GM15510 (cell line): ENCODE results near the gene GET4.

Experiments used
- POLR2A ChIP-seq: IDR thresholded peaks from 3 replicates; pipeline ENCODE4 v1.6.1; 2011; ENCODE audit warnings: borderline replicate concordance; ENCODE audit not compliant: insufficient read length; ENCODE audit errors: extremely low read depth

GET4 gene

GRCh38 chr7:876077-876971 lies at the start of gene GET4:
Gene GET4, plus strand, starts transcription at chr7:876554. Its CDS starts 92 bp downstream, at chr7:876646.
- peak; percentile 64 for TF ChIP-seq POLR2A

GRCh38 chr7:828793-829561 lies 47.4 kb upstream of the GET4 start:
- TF ChIP-seq POLR2A, result no peak

- no peak for TF ChIP-seq POLR2A
Measured at GRCh38 chr7:830069-830468, 46.3 kb upstream of the GET4 start.

GRCh38 chr7:831596-832166 lies 44.7 kb upstream of the GET4 start:
- no peak for TF ChIP-seq POLR2A

- no peak for TF ChIP-seq POLR2A
Measured at GRCh38 chr7:832167-832967, 44.0 kb upstream of the GET4 start, which contains the start of gene SUN1. Gene SUN1, plus strand, starts transcription at chr7:832476. Its CDS starts 49 bp downstream, at chr7:832525.

GRCh38 chr7:832968-833424 lies 43.4 kb upstream of the GET4 start:
- TF ChIP-seq POLR2A, result no peak

GRCh38 chr7:833601-834258 lies 42.6 kb upstream of the GET4 start:
- TF ChIP-seq POLR2A, result no peak

GRCh38 chr7:834277-834676 lies 42.1 kb upstream of the GET4 start:
- TF ChIP-seq POLR2A, result no peak

- no peak for TF ChIP-seq POLR2A
Measured at GRCh38 chr7:835021-835420, 41.3 kb upstream of the GET4 start.

GRCh38 chr7:835485-836401 lies 40.6 kb upstream of the GET4 start:
- TF ChIP-seq POLR2A, result no peak

- no peak for TF ChIP-seq POLR2A
Measured at GRCh38 chr7:836429-836828, 39.9 kb upstream of the GET4 start.

- TF ChIP-seq POLR2A, result no peak
Measured at GRCh38 chr7:837001-837400, 39.4 kb upstream of the GET4 start.

- no peak for TF ChIP-seq POLR2A
Measured at GRCh38 chr7:840001-840600, 36.3 kb upstream of the GET4 start.

- TF ChIP-seq POLR2A, result no peak
Measured at GRCh38 chr7:841943-842342, 34.4 kb upstream of the GET4 start.
